H1 (cell line): ENCODE measurements around the gene KCNK7. TPM values are rescaled to one million over a fixed set of nuclear protein-coding genes. Genes with fewer than 3 reads are reported as not detected.
A peak's percentile ranks its signal among the peaks of the same experiment; 100 is the strongest.

Source experiments
- CTCF ChIA-PET: fragments of 300-600 bp; sonication (Branson Sonifier 250); formaldehyde crosslinking; loops from one replicate; lab custom pipeline; 2021; ENCODE audit not compliant: partially characterized antibody; lab: Charles Lee
- POLR2A ChIA-PET: fragments of 300-600 bp; sonication (Branson Sonifier 250); formaldehyde crosslinking; loops from one replicate; lab custom pipeline; 2021; ENCODE audit warnings: inconsistent platforms; ENCODE audit not compliant: partially characterized antibody; lab: Charles Lee
- DNase-seq, 2 experiments: peaks; one replicate each; pipeline versions ENCODE4 v3.0.0 to v3.0.0-alpha.2; 2010 to 2022; ENCODE audit warnings: low spot score in 2 of 2, low read depth in 1 of 2, mixed read lengths in 1 of 2
- FAIRE-seq: peaks from 2 replicates; lab custom pipeline; 2011; peaks lifted over from hg19 to GRCh38; lab: Jason Lieb, UNC
- H2AFZ ChIP-seq: 2 replicates; pipeline ENCODE4 v1.8.1; 2012; ENCODE audit warnings: low read length, inconsistent platforms
- H2AK5ac ChIP-seq: 2 replicates; pipeline ENCODE4 v1.6.1; 2013; ENCODE audit warnings: low read depth, low read length
- H2BK120ac ChIP-seq: replicated peaks from 2 replicates; pipeline ENCODE3; 2013; ENCODE audit warnings: low read depth, low read length, inconsistent platforms
- H2BK12ac ChIP-seq: 2 replicates; pipeline ENCODE4 v1.6.1; 2013; ENCODE audit warnings: low read depth, low read length
- H2BK15ac ChIP-seq: 2 replicates; pipeline ENCODE4 v1.6.1; 2013; ENCODE audit warnings: low read length
- H2BK20ac ChIP-seq: 2 replicates; pipeline ENCODE4 v1.6.1; 2013; ENCODE audit warnings: low read length
- H2BK5ac ChIP-seq: 2 replicates; pipeline ENCODE4 v1.6.1; 2013; ENCODE audit warnings: low read depth, low read length
- H3K14ac ChIP-seq: 2 replicates; pipeline ENCODE4 v1.6.1; 2013; ENCODE audit warnings: inconsistent platforms; ENCODE audit not compliant: insufficient read length
- H3K18ac ChIP-seq: 2 replicates; pipeline ENCODE4 v1.6.1; 2013; ENCODE audit warnings: low read length; ENCODE audit errors: extremely low read depth
- H3K23ac ChIP-seq: 2 replicates; pipeline ENCODE4 v1.6.1; 2013; ENCODE audit warnings: inconsistent platforms; ENCODE audit not compliant: insufficient read length
- H3K23me2 ChIP-seq: 2 replicates; pipeline ENCODE4 v1.6.1; 2013; ENCODE audit warnings: low read depth, low read length
- H3K27ac ChIP-seq: 2 replicates; pipeline ENCODE4 v1.6.1; 2011; ENCODE audit warnings: low read depth, low read length, inconsistent platforms
- H3K27me3 ChIP-seq, 4 experiments: replicated peaks in 1 of 4; 1 replicate in 1 of 4; 2 replicates in 3 of 4; pipeline versions ENCODE4 v1.6.1 to v1.8.1; 2011 to 2013; ENCODE audit warnings: low read length in 3 of 4, mild to moderate bottlenecking in 3 of 4, inconsistent platforms in 2 of 4, mixed read lengths in 2 of 4, moderate library complexity in 1 of 4; ENCODE audit not compliant: control insufficient read depth in 3 of 4, insufficient read depth in 3 of 4; ENCODE audit errors: extremely low read depth in 1 of 4
- H3K36me3 ChIP-seq, 4 experiments: 2 replicates each; pipeline versions ENCODE4 v1.6.1 to v1.8.1; 2011 to 2013; ENCODE audit warnings: mild to moderate bottlenecking in 4 of 4, low read length in 3 of 4, moderate library complexity in 2 of 4, control low read depth in 1 of 4, inconsistent platforms in 1 of 4; ENCODE audit not compliant: insufficient read depth in 4 of 4, control insufficient read depth in 2 of 4
- H3K4ac ChIP-seq: replicated peaks from 2 replicates; pipeline ENCODE3; 2013; ENCODE audit warnings: low read length, low read depth, mixed read lengths, inconsistent platforms; ENCODE audit not compliant: insufficient read length
- H3K4me1 ChIP-seq, 4 experiments: replicated peaks in 1 of 4; 1 replicate in 1 of 4; 2 replicates in 3 of 4; pipeline versions ENCODE4 v1.6.1 to v1.8.1; 2011 to 2013; ENCODE audit warnings: low read length in 3 of 4, inconsistent platforms in 2 of 4, mixed read lengths in 1 of 4; ENCODE audit not compliant: insufficient read depth in 4 of 4, control insufficient read depth in 3 of 4
- H3K4me2 ChIP-seq, 2 experiments: 2 replicates each; pipeline versions ENCODE4 v1.6.1 to v1.8.1; 2011 to 2013; ENCODE audit warnings: low read depth in 2 of 2, low read length in 2 of 2, control low read depth in 1 of 2, inconsistent platforms in 1 of 2, mild to moderate bottlenecking in 1 of 2; ENCODE audit not compliant: insufficient read depth in 1 of 2
- H3K4me3 ChIP-seq, 4 experiments: fragments of 200-600, 300-600 bp in 1 of 4; sonication (generic), shearing (Covaris generic), sonication (Bioruptor Twin) in 1 of 4; 2 replicates each; pipeline versions ENCODE4 v1.5.1 to v1.8.1; 2011 to 2016; ENCODE audit warnings: low read length in 4 of 4, low read depth in 3 of 4, control low read depth in 2 of 4, inconsistent platforms in 2 of 4, mild to moderate bottlenecking in 2 of 4, mixed read lengths in 1 of 4, moderate library complexity in 1 of 4; ENCODE audit not compliant: insufficient read depth in 2 of 4; ENCODE audit errors: extremely low read depth in 1 of 4
- H3K56ac ChIP-seq: replicated peaks from 2 replicates; pipeline ENCODE3; 2013; ENCODE audit warnings: low read depth, mild to moderate bottlenecking, mixed read lengths, low read length, inconsistent platforms; ENCODE audit not compliant: insufficient read length
- H3K79me1 ChIP-seq: 2 replicates; pipeline ENCODE4 v1.6.1; 2013; ENCODE audit warnings: low read depth, low read length, control low read depth
- H3K79me2 ChIP-seq, 2 experiments: 2 replicates each; pipeline versions ENCODE4 v1.6.1 to v1.8.1; 2012 to 2013; ENCODE audit warnings: low read length in 2 of 2, mild to moderate bottlenecking in 2 of 2, inconsistent platforms in 1 of 2; ENCODE audit not compliant: insufficient read depth in 2 of 2, control insufficient read depth in 1 of 2
- H3K9ac ChIP-seq, 4 experiments: replicated peaks in 1 of 4; 1 replicate in 1 of 4; 2 replicates in 3 of 4; pipeline versions ENCODE4 v1.6.1 to v1.8.1; 2011 to 2013; ENCODE audit warnings: low read depth in 3 of 4, low read length in 3 of 4, control low read depth in 2 of 4, mild to moderate bottlenecking in 2 of 4, moderate library complexity in 2 of 4, inconsistent platforms in 1 of 4; ENCODE audit errors: extremely low read depth in 1 of 4
- H3K9me3 ChIP-seq, 2 experiments: 2 replicates each; pipeline versions ENCODE4 v1.6.1 to v1.8.1; 2012 to 2013; ENCODE audit warnings: mild to moderate bottlenecking in 2 of 2, moderate library complexity in 2 of 2, control low read depth in 1 of 2, inconsistent platforms in 1 of 2, low read depth in 1 of 2, low read length in 1 of 2, mixed read lengths in 1 of 2; ENCODE audit not compliant: insufficient read depth in 2 of 2
- H4K20me1 ChIP-seq, 2 experiments: replicated peaks in 1 of 2; 2 replicates each; pipeline versions ENCODE3 to v1.8.1; 2011 to 2013; ENCODE audit warnings: inconsistent platforms in 2 of 2, low read length in 2 of 2, mild to moderate bottlenecking in 1 of 2; ENCODE audit not compliant: insufficient read depth in 2 of 2, control insufficient read depth in 1 of 2
- H4K5ac ChIP-seq: 2 replicates; pipeline ENCODE4 v1.6.1; 2013; ENCODE audit warnings: low read length, low read depth, mixed read lengths, inconsistent platforms; ENCODE audit not compliant: insufficient read length
- H4K8ac ChIP-seq: 2 replicates; pipeline ENCODE4 v1.8.0; 2013; ENCODE audit warnings: mild to moderate bottlenecking, moderate library complexity, low read length, inconsistent platforms; ENCODE audit not compliant: insufficient read depth; ENCODE audit errors: extremely low read depth
- H4K91ac ChIP-seq: replicated peaks from 2 replicates; pipeline ENCODE3; 2013; ENCODE audit warnings: low read length, mixed read lengths, inconsistent platforms; ENCODE audit not compliant: insufficient read length
- ATF2 ChIP-seq: IDR thresholded peaks from 2 replicates; pipeline ENCODE4 v1.6.1; 2012; ENCODE audit warnings: low read length, inconsistent platforms
- ATF3 ChIP-seq: IDR thresholded peaks from 2 replicates; pipeline ENCODE4 v1.6.1; 2011; ENCODE audit warnings: low read depth, mild to moderate bottlenecking, low read length; ENCODE audit not compliant: insufficient read depth
- CHD2 ChIP-seq: IDR thresholded peaks from 2 replicates; pipeline ENCODE4 v1.6.1; 2012; ENCODE audit warnings: low read length, improper control_type of control experiment
- CTBP2 ChIP-seq: IDR thresholded peaks from 2 replicates; pipeline ENCODE4 v1.7.0; 2011; ENCODE audit warnings: borderline replicate concordance, mild to moderate bottlenecking, moderate library complexity, mixed read lengths, low read length; ENCODE audit not compliant: insufficient read depth, insufficient read length
- GABPA ChIP-seq: IDR thresholded peaks from 2 replicates; pipeline ENCODE4 v1.6.1; 2011; ENCODE audit warnings: mild to moderate bottlenecking, low read length, moderate library complexity, borderline replicate concordance; ENCODE audit not compliant: insufficient read depth
- JUND ChIP-seq: IDR thresholded peaks from 2 replicates; pipeline ENCODE4 v1.6.1; 2011; ENCODE audit warnings: mild to moderate bottlenecking, improper control_type of control experiment, low read length
- SP1 ChIP-seq: IDR thresholded peaks from 2 replicates; pipeline ENCODE4 v1.6.1; 2011; ENCODE audit warnings: low read depth, low read length
- TAF7 ChIP-seq: optimal IDR thresholded peaks from 2 replicates; pipeline ENCODE3; 2011; ENCODE audit warnings: low read depth, mild to moderate bottlenecking, inconsistent platforms, low read length, moderate library complexity, borderline replicate concordance
- WGBS, 2 experiments: shearing (Covaris generic) in 1 of 2; methylation state at CpG; one replicate each; pipeline versions ENCODE4 v1.1.6 to v1.1.7; 2013 to 2015; ENCODE audit warnings: low lambda C conversion rate in 2 of 2, mixed read lengths in 2 of 2, inconsistent platforms in 1 of 2, low coverage in 1 of 2, missing lambda C conversion rate in 1 of 2; ENCODE audit not compliant: insufficient replicate concordance in 2 of 2, insufficient coverage in 1 of 2, insufficient read length in 1 of 2; ENCODE audit errors: extremely low coverage in 1 of 2, missing lambda C conversion rate in 1 of 2; 5-methylcytosine and 5-hydroxymethylcytosine counted together
- polyA plus RNA-seq, 7 experiments: library from polyadenylated mRNA; depleted of rRNA in 3 of 7; stranded (reverse) in 5 of 7; unstranded in 2 of 7; fragments of >200 nt in 5 of 7; fragments of 200-250 nt in 2 of 7; gene quantifications; 1 replicate in 5 of 7; 2 replicates in 1 of 7; 4 replicates in 1 of 7; pipeline versions ENCODE4 v1.2.1 to v1.2.3, GENCODE V29; 2011 to 2013; ENCODE audit warnings: missing spikeins in 2 of 7, mixed read lengths in 2 of 7
- total RNA-seq: library from RNA; stranded (reverse); fragmentation: NEBNext Ultra II Directional; extraction: Animal tissue kit (Norgen Biotek cat#: 25700); gene quantifications from 2 replicates; pipeline ENCODE4 v1.2.1, GENCODE V29; 2021

The KCNK7 gene
- total and polyA plus RNA-seq, 2 of the 8 experiments (the other 6 are each of a cell fraction or from before 2014, with no cell fraction given) = 0.74 to 1.0 TPM

- ChIA-PET CTCF (interaction anchor here (0.6 to 2.4 kb wide), 10 partner anchors 8 to 251 kb away, joined by 3 to 11 read pairs (median 4); no protein-coding TSS in a partner anchor), POLR2A (interaction anchor here (1.1 to 2.4 kb wide), 6 partner anchors 10 to 79 kb away, joined by 3 to 8 read pairs (median 5); partner anchors contain the start of gene KAT5)
- no peak overlapping the region for H3K23ac ChIP-seq
- no peak for FAIRE-seq
- no peak overlapping the region for H3K14ac ChIP-seq
- H2BK12ac ChIP-seq = no peak overlapping the region
- no peak overlapping the region for H3K18ac ChIP-seq
- peaks cover 3% of the 10 kb centered on the region; the same call in 1 of the 2 replicates for H3K23me2 ChIP-seq
- no peak overlapping the region for H3K56ac ChIP-seq
- H4K91ac ChIP-seq = no peak overlapping the region
- no peaks in the 10 kb centered on the region for H3K27me3 ChIP-seq
- H4K5ac ChIP-seq = no peak overlapping the region
- no peak overlapping the region for H3K4ac ChIP-seq
- H3K4me3 ChIP-seq = no peak overlapping the region
- no peak overlapping the region for H2AK5ac ChIP-seq
- H2AFZ ChIP-seq = no peak overlapping the region
- TF ChIP-seq CHD2 = no peak
- TF ChIP-seq JUND = no peak
- TF ChIP-seq GABPA = no peak
- no peak for TF ChIP-seq ATF3
- TF ChIP-seq SP1 = no peak
- TF ChIP-seq ATF2 = no peak
- TF ChIP-seq CTBP2 = no peak
- TF ChIP-seq TAF7 = no peak
- H3K36me3 ChIP-seq = peaks cover 10 to 50% (median 36%) of the 10 kb centered on the region in 4 experiments; a peak in 7 of 8 replicates
- DNase-seq = no peak
- H2BK120ac ChIP-seq = no peak overlapping the region
- H2BK5ac ChIP-seq = no peak overlapping the region
- H3K79me2 ChIP-seq = no peaks in the 10 kb centered on the region
- no peak overlapping the region for H2BK20ac ChIP-seq
- H4K20me1 ChIP-seq = peaks cover 0 to 21% of the 10 kb centered on the region in 2 experiments
- H4K8ac ChIP-seq = peak overlapping the region; percentile 51; the same call in 1 of the 2 replicates
- no peaks in the 10 kb centered on the region for H3K9me3 ChIP-seq
- no peak overlapping the region for H3K9ac ChIP-seq
- no peak overlapping the region for H3K4me2 ChIP-seq
- no peak overlapping the region for H2BK15ac ChIP-seq
- H3K79me1 ChIP-seq = peaks cover 4% of the 10 kb centered on the region; the same call in 1 of the 2 replicates
- no peak overlapping the region for H3K27ac ChIP-seq
- WGBS, 2 experiments = 95% methylated on average over 18 of the region's 20 CpGs; no CpG with 5 or more reads in 1 of the 2 experiments
- peaks cover 0 to 11% (median 5%) of the 10 kb centered on the region in 4 experiments; a peak in 6 of 7 replicates for H3K4me1 ChIP-seq
Measured at GRCh38 chr11:65633390-65634108, 37.9 kb upstream of the KCNK7 start.
